GM12874 (cell line): Measurements from ENCODE around the gene TECTA.

Experiments
- TF ChIP-seq, protein P1 (sequence below): IDR thresholded peaks from 2 replicates; pipeline ENCODE4 v1.5.1; 2011; ENCODE audit warnings: low read depth, mild to moderate bottlenecking, control low read depth, low read length, moderate library complexity; ENCODE audit not compliant: insufficient read depth

Gene TECTA

GRCh38 chr11:121134741-121135312 is 33.8 kb downstream of the TECTA start:
- TF ChIP-seq, protein P1, sequence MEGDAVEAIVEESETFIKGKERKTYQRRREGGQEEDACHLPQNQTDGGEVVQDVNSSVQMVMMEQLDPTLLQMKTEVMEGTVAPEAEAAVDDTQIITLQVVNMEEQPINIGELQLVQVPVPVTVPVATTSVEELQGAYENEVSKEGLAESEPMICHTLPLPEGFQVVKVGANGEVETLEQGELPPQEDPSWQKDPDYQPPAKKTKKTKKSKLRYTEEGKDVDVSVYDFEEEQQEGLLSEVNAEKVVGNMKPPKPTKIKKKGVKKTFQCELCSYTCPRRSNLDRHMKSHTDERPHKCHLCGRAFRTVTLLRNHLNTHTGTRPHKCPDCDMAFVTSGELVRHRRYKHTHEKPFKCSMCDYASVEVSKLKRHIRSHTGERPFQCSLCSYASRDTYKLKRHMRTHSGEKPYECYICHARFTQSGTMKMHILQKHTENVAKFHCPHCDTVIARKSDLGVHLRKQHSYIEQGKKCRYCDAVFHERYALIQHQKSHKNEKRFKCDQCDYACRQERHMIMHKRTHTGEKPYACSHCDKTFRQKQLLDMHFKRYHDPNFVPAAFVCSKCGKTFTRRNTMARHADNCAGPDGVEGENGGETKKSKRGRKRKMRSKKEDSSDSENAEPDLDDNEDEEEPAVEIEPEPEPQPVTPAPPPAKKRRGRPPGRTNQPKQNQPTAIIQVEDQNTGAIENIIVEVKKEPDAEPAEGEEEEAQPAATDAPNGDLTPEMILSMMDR, result no peak

DNA sequence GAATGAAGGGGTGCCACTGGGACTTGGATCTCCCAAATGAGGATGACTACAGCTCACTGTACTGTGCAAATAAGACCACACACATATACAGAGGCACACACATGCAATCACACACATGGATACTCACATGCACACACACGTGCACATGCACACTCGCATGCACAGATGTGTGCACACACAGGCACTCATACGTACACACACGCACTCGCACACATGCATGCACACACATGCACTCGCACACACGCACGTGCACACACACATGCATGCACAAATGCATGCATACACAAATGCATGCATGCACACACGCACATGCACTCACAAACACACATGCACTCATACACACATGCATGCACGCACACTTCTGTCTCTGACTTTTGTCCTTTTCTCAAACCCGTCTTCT is 36.0 kb downstream of the TECTA start:
- TF ChIP-seq, protein P1, result no peak

- TF ChIP-seq, protein P1, result no peak
Observed at GRCh38 chr11:121138259-121138658, 37.2 kb downstream of the TECTA start.

DNA sequence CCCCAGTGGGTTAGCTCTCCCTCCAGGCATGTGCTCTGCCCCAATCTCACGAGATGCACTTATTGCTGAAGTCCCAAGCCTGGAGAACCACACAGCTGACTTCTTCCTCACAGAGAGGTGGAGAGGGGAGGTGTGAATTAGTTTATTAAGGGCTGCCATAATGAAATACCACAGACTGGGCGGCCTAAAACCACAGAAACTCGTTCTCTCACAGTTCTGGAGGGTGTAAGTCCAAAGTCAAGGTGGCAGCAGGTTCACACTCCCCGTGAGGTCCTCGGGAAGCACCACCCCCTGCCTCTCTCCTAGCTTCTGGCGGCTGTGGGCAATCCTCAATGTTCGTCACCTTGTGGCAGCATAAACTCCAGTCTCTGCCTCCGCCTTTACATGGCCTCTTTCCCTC is 39.3 kb downstream of the TECTA start:
- TF ChIP-seq, protein P1, result no peak

DNA sequence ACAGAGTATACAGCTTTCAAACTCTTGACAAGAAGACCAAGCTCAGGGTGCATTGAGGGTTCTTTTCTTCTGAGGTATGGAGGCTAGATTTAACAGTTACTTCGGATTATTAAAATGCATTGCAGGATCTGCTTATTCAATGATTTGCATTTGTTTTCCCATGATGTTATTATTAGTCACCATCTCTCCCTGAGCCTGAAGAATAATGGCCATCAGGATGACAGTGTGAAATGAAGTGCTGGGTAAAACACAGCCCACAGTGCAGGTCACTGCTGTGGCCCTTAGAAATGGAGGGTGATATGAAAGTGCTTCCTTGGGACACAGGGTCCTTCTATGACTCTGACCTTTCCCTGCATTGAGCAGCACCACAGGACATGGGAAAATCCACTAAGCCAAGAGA is 40.0 kb downstream of the TECTA start:
- TF ChIP-seq, protein P1, result no peak

DNA sequence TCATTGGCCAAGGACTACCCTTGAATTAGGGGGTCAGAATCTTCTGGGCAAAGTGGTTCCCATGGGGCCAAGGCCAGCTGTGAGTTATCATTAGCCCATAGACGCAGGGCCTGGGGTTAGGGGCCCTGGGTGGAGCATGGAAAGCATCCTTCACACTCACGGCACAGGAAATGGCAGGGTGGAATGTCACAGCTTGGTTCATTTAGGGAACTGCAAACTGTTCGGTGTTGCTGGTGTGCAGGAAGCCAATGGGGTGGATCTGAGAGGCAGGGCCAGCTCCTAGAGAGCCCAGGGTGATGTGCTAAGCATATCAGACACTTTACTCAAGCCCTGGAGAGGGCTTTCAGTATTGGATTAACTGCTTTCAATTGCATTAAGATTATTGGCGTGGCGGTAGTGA is 42.9 kb downstream of the TECTA start:
- TF ChIP-seq, protein P1, result no peak

- TF ChIP-seq, protein P1, result no peak
Observed at GRCh38 chr11:121144723-121145122, 43.7 kb downstream of the TECTA start.
